ENCODE results near the gene KPTN. TPM values are rescaled to one million over a fixed set of nuclear protein-coding genes. Genes with fewer than 3 reads are reported as not detected.

The KPTN gene
- 9.9 and 10.5 TPM in 2 replicates for total RNA-seq (2014; rRNA removed; shearing (Covaris generic))

DNA sequence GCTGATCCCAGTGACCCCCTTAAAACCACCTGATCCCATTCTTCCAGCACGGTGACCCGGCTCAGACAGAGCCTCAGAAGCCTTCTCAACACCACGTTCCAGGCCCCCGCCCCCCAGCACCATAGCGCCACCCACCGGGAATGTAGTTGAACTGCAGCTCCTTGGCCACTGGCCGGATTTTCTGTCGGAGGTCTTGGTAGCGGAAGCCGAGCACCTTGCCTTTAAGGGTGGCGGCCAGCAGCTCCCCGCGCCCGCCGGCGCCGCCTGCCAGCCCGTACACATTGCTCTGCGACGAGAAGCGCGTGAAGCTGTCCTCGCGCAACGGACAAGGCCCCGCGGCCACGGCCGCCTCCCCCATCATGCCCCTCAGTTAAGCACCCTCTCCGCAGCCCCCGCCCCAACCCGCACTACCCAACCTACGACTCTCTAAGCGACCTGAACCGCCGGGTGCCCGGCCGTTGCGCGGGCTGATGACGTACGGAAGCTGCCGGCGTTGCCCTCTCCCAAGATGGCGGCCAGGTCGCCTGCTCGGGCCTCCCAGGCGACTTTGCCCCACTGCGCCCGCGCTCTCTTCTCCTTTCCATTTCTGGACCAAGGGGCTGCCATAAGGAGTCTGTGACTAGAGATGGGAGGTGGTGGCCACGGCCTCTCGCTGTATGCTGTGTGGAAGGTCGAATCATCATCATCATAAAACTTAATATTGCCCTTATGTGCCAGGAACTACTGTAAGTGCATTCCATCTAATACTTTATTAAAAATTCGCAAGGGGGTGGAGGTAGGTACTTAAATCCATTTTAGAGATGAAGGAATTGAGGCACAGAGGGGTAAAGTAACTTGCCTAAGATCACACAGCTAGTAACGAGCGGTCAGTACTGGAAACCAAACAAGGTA, at the start of gene KPTN:
KPTN (minus strand) TSS at position 420 of the 891 bp plus-strand sequence; CDS start at position 361, 59 bp downstream.
- H3K27me3 ChIP-seq (ENCODE audit: control insufficient read depth, insufficient read depth, low read length): no peaks in the 10 kb centered on the region; the same call in 1 of the 2 replicates
- peak; percentile 98 for DNase-seq

DNA sequence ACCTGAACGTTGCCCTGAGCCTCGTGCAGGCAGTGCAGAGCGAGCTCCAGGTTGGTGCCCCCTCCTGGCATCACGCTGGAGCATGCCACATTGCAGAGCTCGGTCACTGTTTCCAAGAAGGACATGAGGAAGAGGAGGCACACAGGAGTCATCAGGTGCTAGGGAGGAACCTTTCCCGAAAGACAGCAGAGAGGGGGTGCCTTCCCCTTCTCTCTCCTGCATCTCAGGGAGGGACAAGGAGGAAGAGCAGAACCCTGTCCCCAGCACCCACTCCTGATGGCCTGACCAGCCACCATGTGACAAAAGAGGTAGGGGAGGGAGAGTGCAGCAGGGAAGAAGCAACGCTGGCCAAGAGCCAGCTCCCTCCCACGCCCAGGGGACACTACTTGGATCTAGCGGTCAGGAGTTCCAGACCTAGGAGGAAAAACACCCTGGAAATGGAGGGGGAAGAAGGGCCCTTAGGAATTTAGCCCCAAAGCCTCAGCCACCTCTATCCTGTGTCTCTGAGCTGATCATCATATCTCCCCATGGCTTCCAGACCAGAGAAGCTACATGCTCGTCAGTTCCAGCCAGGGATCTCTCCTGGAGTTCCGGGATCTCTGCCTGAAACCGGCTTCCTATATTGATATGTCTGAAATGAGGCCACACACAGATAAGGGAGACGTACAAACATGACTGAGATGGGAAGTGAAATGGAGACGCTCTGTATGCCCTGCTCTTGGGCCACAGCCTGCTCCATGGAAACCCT, 47.8 kb upstream of the KPTN start:
- DNase-seq: peak; percentile 38
- Histone ChIP-seq H3K27me3 (ENCODE audit: control insufficient read depth, insufficient read depth, low read length) (no peaks in the 10 kb centered on the region; the same call in 1 of the 2 replicates), H3K4me3 (ENCODE audit: insufficient read depth, low read depth, low read length) (no peak overlapping the region), H3K36me3 (replicated peaks; ENCODE audit: control insufficient read depth, insufficient read depth, low read length) (no peaks in the 10 kb centered on the region)

More for the DNA sequence above, at the start of gene KPTN:
- Histone ChIP-seq H3K4me3 (ENCODE audit: insufficient read depth, low read depth, low read length) (peak within 1 kb of the TSS; percentile 77), H3K36me3 (replicated peaks; ENCODE audit: control insufficient read depth, insufficient read depth, low read length) (no peaks in the 10 kb centered on the region; the same call in 1 of the 2 replicates)

DNA sequence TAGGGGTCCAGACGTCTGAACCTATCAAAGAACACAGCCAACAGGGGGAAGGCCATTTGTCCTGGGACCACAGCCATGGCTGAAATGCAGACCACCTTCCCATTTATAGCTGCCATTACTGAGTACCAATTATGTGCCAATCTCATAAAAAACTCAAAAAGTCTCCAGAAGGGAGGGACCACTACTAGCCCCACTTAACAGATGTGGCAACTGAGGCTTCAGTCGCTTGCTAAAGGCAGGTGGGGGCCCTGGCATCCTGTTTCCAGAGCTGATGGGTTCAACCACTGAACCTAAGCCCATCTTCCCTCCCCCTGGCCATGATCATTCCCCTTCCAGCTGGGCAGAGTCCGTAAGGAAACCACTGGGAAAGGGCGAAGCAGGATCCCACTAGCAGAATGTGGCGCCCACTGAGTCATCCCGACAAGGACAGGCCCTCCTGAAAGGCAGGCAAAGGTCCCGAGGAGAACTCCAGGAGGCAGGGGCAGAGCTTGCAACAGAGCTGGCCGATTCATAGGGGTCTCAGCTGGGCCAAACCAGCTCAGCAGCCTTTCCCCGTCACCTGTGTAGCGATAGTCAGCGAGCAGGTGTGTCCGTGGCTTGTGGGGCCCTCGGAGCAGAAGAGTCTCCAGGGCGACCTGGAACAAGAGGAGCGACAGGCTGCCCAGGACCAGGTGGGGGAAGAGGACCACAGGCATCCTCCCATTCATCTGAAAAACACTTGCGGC, 45.2 kb upstream of the KPTN start:
- no peaks in the 10 kb centered on the region; the same call in 1 of the 2 replicates for H3K27me3 ChIP-seq (ENCODE audit: control insufficient read depth, insufficient read depth, low read length)

DNA sequence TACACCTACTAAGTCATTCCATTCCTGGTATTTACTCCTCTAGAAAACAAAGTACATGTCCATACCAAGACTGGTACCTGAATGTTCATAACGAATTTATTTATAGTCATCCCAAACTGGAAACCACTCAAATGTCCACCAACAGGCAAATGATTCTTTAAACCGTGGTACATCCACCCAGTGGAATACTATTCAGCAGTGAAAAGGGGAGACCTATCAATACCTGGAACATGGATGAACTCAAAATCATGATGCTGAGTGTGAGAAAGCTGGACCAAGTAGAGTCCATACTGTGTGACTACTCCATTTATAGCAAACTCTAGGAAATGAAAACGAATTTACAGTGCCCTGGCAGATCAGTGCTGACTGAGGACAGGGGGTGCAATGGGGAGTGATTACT, 42.8 kb upstream of the KPTN start:
- no peak for DNase-seq
- Histone ChIP-seq H3K36me3 (replicated peaks; ENCODE audit: control insufficient read depth, insufficient read depth, low read length) (no peaks in the 10 kb centered on the region), H3K27me3 (ENCODE audit: control insufficient read depth, insufficient read depth, low read length) (no peaks in the 10 kb centered on the region; the same call in 1 of the 2 replicates)

More for the DNA sequence above, 45.2 kb upstream of the KPTN start:
- DNase-seq: no peak
- Histone ChIP-seq H3K4me3 (ENCODE audit: insufficient read depth, low read depth, low read length) (no peak overlapping the region), H3K36me3 (replicated peaks; ENCODE audit: control insufficient read depth, insufficient read depth, low read length) (no peaks in the 10 kb centered on the region)

DNA sequence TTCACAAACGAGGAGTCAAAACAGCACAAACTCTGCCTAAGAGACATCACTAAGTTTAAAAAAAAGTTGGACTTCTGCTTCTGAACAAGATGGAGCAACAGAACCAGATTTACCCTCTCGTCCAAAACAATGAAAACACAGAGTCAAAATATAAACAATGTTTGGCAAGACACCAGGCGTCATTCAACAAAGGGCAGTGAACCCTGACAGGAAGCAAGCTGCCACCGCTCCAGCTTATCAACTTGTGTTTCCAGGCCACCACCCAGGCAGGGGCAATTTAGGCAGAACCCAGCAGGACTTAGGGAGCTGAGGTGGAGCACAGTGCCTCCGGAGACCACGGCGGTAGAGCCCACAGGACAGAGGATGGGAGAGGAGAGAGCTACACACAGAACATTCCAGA, 39.5 kb upstream of the KPTN start:
- no peaks in the 10 kb centered on the region for H3K36me3 ChIP-seq (replicated peaks; ENCODE audit: control insufficient read depth, insufficient read depth, low read length)
- peak; percentile 28 for DNase-seq
- no peak overlapping the region for H3K4me3 ChIP-seq (ENCODE audit: insufficient read depth, low read depth, low read length)

More for the DNA sequence above, 42.8 kb upstream of the KPTN start:
- H3K4me3 ChIP-seq (ENCODE audit: insufficient read depth, low read depth, low read length): no peak overlapping the region

DNA sequence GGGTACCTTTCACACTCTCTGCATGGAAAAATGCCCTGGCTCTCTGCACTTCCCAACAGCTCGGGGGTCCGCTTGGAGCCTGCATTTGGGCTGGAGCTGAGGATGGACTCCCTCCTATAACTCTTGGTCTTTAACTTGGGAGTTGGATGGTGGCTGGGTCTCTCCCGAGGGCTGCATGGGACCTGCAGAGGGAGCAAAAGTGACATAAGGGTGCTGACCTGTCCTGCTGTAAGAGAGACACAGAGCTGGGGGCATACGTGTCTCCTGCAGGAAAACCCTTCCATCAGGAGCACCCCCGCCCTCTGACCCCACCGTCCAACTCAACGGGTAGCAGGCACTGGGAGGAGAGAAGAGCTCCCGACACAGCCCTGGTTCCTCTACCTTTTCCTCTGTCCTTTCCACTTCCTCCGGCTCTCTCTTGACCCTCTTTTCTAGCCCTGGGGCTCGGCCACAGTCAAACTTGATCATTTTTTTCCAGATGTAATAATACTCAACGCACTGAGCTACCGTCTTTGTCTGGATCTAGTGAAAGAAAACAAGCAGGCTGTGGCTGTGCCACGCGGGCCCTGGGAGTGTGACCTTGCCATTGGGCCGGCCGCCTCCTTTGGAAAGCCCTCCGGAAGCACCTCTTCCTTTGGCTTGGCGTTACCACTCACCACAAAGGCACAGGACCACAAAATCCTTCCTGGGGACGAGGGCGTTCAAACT, 37.6 kb upstream of the KPTN start:
- Histone ChIP-seq H3K36me3 (replicated peaks; ENCODE audit: control insufficient read depth, insufficient read depth, low read length) (no peaks in the 10 kb centered on the region), H3K27me3 (ENCODE audit: control insufficient read depth, insufficient read depth, low read length) (no peaks in the 10 kb centered on the region), H3K4me3 (ENCODE audit: insufficient read depth, low read depth, low read length) (no peak overlapping the region)
- peak; percentile 46 for DNase-seq

More for the DNA sequence above, 39.5 kb upstream of the KPTN start:
- H3K27me3 ChIP-seq (ENCODE audit: control insufficient read depth, insufficient read depth, low read length): no peaks in the 10 kb centered on the region

DNA sequence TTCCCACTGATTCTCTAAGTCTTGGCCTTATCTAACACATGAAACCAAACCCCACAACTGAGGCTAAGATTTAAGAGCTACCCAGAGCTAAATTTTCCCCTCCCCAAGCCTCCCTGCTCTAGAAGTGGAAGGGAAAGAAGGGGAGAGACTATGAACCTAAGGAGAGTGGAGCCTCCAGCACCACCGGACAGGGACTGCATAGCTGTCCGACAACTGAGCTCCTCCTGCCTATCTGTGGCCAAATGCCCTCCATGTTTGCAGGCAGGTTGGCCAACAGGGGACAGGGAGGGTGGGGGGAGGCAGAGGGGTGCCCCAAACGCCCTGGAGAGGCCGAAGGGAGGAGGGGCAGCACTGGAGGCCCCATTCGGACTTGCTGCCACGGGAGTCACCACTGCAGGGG, 36.8 kb upstream of the KPTN start:
- peak; percentile 36 for DNase-seq
- no peaks in the 10 kb centered on the region for H3K36me3 ChIP-seq (replicated peaks; ENCODE audit: control insufficient read depth, insufficient read depth, low read length)
- no peaks in the 10 kb centered on the region for H3K27me3 ChIP-seq (ENCODE audit: control insufficient read depth, insufficient read depth, low read length)
- H3K4me3 ChIP-seq (ENCODE audit: insufficient read depth, low read depth, low read length): no peak overlapping the region

DNA sequence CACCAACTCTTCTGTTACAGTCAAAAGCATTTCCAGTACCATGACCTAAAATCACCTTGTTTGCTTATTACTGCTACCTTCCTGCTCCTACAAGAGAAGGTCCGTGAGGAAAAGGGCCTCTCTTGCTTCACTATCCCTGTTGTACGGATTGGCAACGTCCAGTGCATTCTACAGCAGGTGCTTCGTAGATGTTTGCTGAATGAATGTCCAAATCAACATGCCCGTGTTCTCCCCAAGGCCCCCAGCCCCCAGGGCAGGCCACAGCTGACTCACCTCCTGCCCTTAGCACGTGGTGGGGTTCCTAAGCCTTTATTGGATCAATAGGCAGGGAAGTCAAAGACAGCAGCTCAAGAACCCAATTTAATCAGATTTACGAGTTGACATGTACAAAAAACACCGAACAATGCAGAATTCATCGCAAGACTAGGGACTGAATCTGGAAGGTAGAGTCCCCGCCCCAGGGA, 36.4 kb upstream of the KPTN start:
- peak; percentile 32 for DNase-seq
- Histone ChIP-seq H3K36me3 (replicated peaks; ENCODE audit: control insufficient read depth, insufficient read depth, low read length) (no peaks in the 10 kb centered on the region), H3K4me3 (ENCODE audit: insufficient read depth, low read depth, low read length) (no peak overlapping the region), H3K27me3 (ENCODE audit: control insufficient read depth, insufficient read depth, low read length) (no peaks in the 10 kb centered on the region)

DNA sequence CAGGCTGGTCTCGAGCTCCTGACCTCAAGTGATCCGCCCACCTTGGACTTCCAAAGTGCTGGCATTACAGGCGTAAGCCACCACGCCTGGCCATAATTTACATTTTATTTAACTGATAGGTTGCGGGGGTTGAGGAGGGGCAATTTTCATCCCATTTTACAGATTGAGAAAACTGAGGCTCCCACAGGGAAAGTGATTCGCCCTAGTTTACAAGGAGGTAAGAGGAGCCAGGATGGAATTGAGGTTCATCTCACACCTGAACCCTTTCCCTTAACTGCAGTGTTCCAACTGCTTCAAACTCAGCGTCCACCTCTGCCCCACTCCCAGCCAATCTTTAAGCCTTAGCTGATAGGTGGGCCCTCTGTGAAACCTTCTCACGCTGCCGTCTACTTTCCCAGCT, 34.8 kb upstream of the KPTN start:
- Histone ChIP-seq H3K4me3 (ENCODE audit: insufficient read depth, low read depth, low read length) (no peak overlapping the region), H3K27me3 (ENCODE audit: control insufficient read depth, insufficient read depth, low read length) (no peaks in the 10 kb centered on the region), H3K36me3 (replicated peaks; ENCODE audit: control insufficient read depth, insufficient read depth, low read length) (no peaks in the 10 kb centered on the region)
- DNase-seq: no peak

DNA sequence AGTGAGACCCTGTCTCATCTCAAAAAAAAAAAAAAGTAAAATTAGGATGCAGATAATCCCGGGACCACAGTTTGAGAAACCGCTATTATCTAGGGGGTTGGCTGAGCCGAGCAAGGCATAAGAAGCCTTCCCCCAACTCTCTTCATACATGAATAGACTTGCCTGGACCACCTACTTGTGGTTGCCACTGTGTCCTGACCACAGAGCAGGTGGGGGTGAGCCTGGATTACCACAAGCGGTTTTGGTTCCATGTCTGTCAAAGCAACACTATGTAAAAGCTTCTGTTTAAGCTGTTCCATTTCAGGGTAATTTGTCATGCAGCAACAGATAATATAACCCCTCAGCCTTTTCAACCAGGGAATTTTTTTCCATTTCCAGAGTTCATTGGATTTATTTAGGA, 34.1 kb upstream of the KPTN start:
- Histone ChIP-seq H3K4me3 (ENCODE audit: insufficient read depth, low read depth, low read length) (no peak overlapping the region), H3K36me3 (replicated peaks; ENCODE audit: control insufficient read depth, insufficient read depth, low read length) (no peaks in the 10 kb centered on the region), H3K27me3 (ENCODE audit: control insufficient read depth, insufficient read depth, low read length) (no peaks in the 10 kb centered on the region)
- DNase-seq: no peak

DNA sequence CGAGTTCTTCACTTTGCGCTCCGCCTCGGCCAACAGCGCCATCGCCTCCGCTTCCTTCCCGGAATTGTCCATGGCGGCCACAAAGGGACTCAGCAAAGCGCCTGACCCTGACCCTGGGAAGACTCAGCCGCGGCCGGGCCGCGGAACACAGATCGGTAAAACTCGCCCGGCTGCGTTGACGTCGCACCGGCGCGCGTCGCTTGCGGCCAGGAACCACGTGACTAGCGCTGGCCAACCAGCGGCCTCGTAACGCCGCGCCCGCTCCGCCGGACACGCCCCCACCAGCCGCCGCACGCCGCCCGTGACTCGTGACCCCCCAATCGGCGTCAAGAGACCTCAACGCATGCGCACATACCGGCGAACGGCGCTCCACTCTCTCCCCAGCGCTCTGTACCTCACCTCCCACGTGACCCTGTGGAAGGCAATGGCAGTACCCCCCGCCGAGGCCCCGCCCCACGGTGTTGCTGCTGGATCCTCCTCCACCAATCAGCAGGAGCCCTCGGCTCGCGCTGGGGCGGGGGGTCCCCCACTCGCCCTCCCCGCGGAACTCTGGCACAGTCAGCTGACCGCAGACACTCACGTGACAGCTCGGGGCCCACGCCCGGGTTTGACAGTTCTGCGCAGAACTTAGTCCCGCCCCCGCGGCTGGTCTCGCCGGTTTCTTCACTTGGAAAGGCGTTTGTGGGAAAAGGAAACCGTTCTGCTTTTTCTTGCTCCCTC, 31.0 kb upstream of the KPTN start, which contains the start of gene NAPA:
NAPA (minus strand) TSS at position 195 of the 720 bp plus-strand sequence; CDS start at position 72, 123 bp downstream.
- peak within 1 kb of the TSS; percentile 74 for H3K4me3 ChIP-seq (ENCODE audit: insufficient read depth, low read depth, low read length)
- peak; percentile 100 for DNase-seq
- H3K27me3 ChIP-seq (ENCODE audit: control insufficient read depth, insufficient read depth, low read length): no peaks in the 10 kb centered on the region
- no peaks in the 10 kb centered on the region for H3K36me3 ChIP-seq (replicated peaks; ENCODE audit: control insufficient read depth, insufficient read depth, low read length)

DNA sequence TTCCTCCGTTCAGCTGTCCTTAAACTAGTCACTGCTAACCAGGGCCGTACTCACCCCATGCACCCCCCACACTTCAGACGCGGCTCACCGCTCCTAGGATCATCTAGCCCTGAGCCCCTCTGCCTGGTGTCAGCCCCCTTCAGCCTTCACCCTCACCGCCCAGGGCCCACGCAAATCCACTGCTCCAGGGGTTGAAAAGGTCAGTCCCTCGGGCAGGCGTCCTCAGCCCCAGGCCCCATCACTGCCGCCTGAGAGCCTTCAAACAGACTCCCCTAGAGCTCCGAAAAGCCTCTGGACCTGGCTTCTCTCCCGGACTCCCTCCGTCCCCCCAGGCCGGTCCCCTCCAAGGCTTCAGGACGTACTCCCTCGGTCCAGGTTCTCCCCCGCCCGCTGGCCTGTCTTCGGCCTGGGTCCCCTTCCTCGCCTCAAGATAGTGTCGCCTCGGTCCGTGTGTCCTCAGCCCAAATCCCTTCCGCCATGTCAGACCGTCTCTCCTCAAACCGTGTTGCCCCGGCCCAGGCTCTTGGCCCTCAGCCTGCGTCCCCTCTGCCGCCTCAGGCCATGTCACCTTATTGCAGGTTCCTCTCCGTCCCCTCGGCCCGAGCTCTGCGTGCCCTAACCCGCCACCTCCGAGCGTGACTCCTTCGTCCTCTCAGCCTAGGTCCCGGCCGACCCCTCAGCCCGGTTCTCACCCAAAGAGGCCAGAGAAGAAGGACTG, 30.3 kb upstream of the KPTN start:
- peak overlapping the region; percentile 74 for H3K4me3 ChIP-seq (ENCODE audit: insufficient read depth, low read depth, low read length)

DNA sequence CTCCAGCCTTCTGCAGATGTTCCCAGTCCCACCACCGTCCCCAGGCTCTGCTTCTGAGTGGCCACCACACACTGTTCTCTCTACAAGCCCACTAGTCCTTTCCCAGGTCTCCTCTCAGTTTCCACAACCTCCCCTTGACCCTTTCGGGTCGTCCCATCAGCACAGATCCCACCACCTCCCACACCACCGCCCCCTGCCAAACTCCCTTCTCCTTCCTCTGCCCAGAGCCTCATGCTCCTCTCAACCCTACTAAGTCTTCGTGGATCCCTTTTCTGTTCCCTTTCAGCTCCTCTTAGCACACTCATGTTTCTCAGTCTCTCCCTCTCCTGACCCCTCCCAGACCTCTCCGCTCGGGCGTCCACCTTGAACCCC, 28.9 kb upstream of the KPTN start:
- no peak for DNase-seq
- Histone ChIP-seq H3K27me3 (ENCODE audit: control insufficient read depth, insufficient read depth, low read length) (no peaks in the 10 kb centered on the region), H3K4me3 (ENCODE audit: insufficient read depth, low read depth, low read length) (no peak overlapping the region), H3K36me3 (replicated peaks; ENCODE audit: control insufficient read depth, insufficient read depth, low read length) (no peaks in the 10 kb centered on the region)

More for the DNA sequence above, 30.3 kb upstream of the KPTN start:
- H3K36me3 ChIP-seq (replicated peaks; ENCODE audit: control insufficient read depth, insufficient read depth, low read length): no peaks in the 10 kb centered on the region
- no peak for DNase-seq
- no peaks in the 10 kb centered on the region for H3K27me3 ChIP-seq (ENCODE audit: control insufficient read depth, insufficient read depth, low read length)
